ENCODE results near the gene ARHGAP10. TPM values are rescaled to one million over a fixed set of nuclear protein-coding genes. Genes with fewer than 3 reads are reported as not detected.

The ARHGAP10 gene
- total RNA-seq, 1 donor from 2014 or later: 37.0 TPM

- no peak for DNase-seq (ENCODE audit: low read depth)
Observed at GRCh38 chr4:148023512-148024181, 291.8 kb downstream of the ARHGAP10 start.

GRCh38 chr4:148025981-148026380 is 294.1 kb downstream of the ARHGAP10 start:
- DNase-seq (ENCODE audit: low read depth): peak; percentile 79

- DNase-seq (ENCODE audit: low read depth): no peak
Observed at GRCh38 chr4:148027201-148027600, 295.3 kb downstream of the ARHGAP10 start.

- DNase-seq (ENCODE audit: low read depth): no peak
Observed at GRCh38 chr4:148029781-148030180, 297.9 kb downstream of the ARHGAP10 start.

GRCh38 chr4:148030193-148030873 is 298.4 kb downstream of the ARHGAP10 start:
- DNase-seq (ENCODE audit: low read depth): peak; percentile 85

GRCh38 chr4:148034813-148035212 is 302.9 kb downstream of the ARHGAP10 start:
- no peak for DNase-seq (ENCODE audit: low read depth)

- DNase-seq (ENCODE audit: low read depth): no peak
Observed at GRCh38 chr4:148041606-148042329, 309.9 kb downstream of the ARHGAP10 start.

GRCh38 chr4:148044089-148044911 is 312.4 kb downstream of the ARHGAP10 start:
- peak; percentile 88 for DNase-seq (ENCODE audit: low read depth)

GRCh38 chr4:148044912-148045352 is 313.0 kb downstream of the ARHGAP10 start:
- no peak for DNase-seq (ENCODE audit: low read depth)

GRCh38 chr4:148048598-148048997 is 316.7 kb downstream of the ARHGAP10 start:
- DNase-seq (ENCODE audit: low read depth): no peak

- DNase-seq (ENCODE audit: low read depth): no peak
Observed at GRCh38 chr4:148051403-148051802, 319.5 kb downstream of the ARHGAP10 start.

- DNase-seq (ENCODE audit: low read depth): no peak
Observed at GRCh38 chr4:148052448-148052847, 320.6 kb downstream of the ARHGAP10 start.

- peak; percentile 30 for DNase-seq (ENCODE audit: low read depth)
Observed at GRCh38 chr4:148053298-148054003, 321.6 kb downstream of the ARHGAP10 start.

GRCh38 chr4:148054275-148054674 is 322.4 kb downstream of the ARHGAP10 start:
- DNase-seq (ENCODE audit: low read depth): peak; percentile 88

- no peak for DNase-seq (ENCODE audit: low read depth)
Observed at GRCh38 chr4:148055844-148056243, 324.0 kb downstream of the ARHGAP10 start.

GRCh38 chr4:148056879-148057278 is 325.0 kb downstream of the ARHGAP10 start:
- DNase-seq (ENCODE audit: low read depth): peak; percentile 49

GRCh38 chr4:148057516-148057915 is 325.6 kb downstream of the ARHGAP10 start:
- DNase-seq (ENCODE audit: low read depth): no peak

- no peak for DNase-seq (ENCODE audit: low read depth)
Observed at GRCh38 chr4:148057984-148058859, 326.3 kb downstream of the ARHGAP10 start.

- no peak for DNase-seq (ENCODE audit: low read depth)
Observed at GRCh38 chr4:148059617-148060180, 327.8 kb downstream of the ARHGAP10 start.
